Ishikawa (cell line): Measurements from ENCODE around the gene TFIP11.

ENCODE experiments used
- EP300 ChIP-seq: IDR thresholded peaks from 2 replicates; pipeline ENCODE4 v1.6.1; 2012; ENCODE audit warnings: borderline replicate concordance
- TF ChIP-seq, protein P1 (sequence below): IDR thresholded peaks from 2 replicates; pipeline ENCODE4 v1.6.1; 2012; ENCODE audit warnings: low read depth, mild to moderate bottlenecking

DNA sequence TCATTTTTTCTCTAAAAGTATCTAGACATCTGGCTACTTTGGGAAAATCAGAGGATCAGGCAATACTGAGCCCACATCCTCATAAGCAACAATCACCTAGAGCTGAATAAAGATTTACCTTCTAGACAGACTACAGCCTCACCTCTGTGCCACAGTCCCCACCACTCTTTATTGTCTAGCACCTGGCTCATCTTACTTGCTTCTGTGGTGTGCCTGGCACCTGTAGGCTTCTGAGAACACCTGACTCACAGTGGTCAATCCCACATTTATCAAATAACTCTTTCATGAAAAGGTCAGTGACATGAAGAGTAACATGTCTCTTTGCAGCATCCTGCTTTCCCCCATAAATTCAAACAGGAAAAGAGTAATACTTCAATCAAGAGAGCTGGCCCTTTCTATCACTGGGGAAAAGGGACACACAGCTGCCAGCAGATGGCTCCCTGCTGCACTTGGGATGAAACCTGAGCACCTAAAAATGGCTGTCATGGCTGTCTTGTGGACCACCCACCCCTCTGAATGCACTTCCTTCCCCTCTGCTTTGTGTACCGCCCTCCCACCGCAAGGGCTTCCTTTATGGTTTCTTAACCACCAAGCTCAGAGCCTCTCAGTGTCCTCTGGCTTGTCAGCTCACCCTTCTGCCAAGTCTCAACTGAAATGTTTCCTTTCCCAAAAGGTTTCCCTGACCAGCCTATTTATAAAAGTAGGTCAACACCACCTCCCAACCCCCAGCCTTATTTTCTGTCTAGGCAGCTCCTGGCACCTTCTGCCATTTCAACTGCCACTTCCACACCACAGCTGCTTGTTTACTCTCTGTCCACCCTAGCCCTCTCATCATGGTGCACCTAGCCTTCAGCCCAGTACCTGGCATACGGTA is 9.3 kb downstream of the TFIP11 start:
- TF ChIP-seq EP300 = no peak
- TF ChIP-seq, protein P1, sequence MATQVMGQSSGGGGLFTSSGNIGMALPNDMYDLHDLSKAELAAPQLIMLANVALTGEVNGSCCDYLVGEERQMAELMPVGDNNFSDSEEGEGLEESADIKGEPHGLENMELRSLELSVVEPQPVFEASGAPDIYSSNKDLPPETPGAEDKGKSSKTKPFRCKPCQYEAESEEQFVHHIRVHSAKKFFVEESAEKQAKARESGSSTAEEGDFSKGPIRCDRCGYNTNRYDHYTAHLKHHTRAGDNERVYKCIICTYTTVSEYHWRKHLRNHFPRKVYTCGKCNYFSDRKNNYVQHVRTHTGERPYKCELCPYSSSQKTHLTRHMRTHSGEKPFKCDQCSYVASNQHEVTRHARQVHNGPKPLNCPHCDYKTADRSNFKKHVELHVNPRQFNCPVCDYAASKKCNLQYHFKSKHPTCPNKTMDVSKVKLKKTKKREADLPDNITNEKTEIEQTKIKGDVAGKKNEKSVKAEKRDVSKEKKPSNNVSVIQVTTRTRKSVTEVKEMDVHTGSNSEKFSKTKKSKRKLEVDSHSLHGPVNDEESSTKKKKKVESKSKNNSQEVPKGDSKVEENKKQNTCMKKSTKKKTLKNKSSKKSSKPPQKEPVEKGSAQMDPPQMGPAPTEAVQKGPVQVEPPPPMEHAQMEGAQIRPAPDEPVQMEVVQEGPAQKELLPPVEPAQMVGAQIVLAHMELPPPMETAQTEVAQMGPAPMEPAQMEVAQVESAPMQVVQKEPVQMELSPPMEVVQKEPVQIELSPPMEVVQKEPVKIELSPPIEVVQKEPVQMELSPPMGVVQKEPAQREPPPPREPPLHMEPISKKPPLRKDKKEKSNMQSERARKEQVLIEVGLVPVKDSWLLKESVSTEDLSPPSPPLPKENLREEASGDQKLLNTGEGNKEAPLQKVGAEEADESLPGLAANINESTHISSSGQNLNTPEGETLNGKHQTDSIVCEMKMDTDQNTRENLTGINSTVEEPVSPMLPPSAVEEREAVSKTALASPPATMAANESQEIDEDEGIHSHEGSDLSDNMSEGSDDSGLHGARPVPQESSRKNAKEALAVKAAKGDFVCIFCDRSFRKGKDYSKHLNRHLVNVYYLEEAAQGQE = no peak
